ENCODE measurements around the gene ANO10.
A peak's percentile ranks its signal among the peaks of the same experiment; 100 is the strongest.

Gene ANO10

DNA sequence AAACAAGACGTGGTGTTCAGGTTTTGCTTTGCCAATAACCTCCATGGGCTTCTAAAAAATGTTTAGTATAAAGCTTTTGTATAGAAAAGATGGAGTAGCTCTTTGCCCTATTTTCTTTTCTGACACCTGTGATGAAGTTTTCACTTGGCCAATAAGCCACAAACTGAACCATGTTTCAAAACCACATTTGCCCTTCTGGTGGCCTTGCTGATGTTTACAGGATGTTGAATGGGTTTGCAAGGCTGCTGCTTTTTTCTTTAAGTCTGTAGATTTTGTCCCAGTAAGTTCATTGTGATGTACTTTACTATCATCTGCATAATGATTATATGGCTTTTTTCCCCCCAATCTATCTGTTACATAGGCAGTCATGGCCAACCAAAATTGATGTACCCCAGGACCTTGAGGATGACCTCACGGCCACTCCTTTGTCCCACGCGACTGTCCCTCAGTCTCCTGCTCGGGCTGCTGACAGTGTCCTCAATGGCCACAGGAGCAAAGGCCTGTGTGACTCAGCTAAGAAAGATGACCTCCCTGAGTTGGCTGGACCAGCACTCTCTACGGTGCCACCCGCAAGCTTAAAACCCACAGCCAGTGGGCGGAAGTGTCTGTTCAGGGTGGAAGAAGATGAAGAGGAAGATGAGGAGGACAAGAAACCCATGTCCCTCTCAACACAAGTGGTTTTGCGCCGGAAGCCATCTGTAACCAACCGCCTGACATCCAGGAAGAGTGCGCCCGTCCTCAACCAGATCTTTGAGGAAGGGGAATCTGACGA is 274.6 kb downstream of the ANO10 start:
- no peak for DNase-seq (ENCODE audit: low spot score)

DNA sequence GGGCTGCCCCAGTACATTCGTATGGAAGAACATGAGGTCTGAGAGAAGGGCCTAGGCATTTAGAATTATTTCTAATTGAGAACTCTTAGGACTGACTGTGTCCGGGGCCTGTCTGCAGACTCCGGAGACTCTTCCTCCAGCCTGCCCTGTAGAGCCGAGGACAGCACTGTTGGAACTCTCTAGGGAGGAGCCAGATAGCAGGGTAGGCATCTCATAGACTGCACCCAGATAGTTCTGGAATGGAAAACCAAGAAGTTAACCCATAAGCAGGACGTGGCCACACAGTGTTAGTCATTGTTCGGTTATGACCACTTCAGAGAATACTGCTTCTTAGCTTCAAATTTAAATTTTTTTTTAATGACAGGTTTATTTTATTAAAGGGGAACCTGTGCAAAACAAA is 275.9 kb downstream of the ANO10 start:
- DNase-seq (ENCODE audit: low spot score), result no peak

DNA sequence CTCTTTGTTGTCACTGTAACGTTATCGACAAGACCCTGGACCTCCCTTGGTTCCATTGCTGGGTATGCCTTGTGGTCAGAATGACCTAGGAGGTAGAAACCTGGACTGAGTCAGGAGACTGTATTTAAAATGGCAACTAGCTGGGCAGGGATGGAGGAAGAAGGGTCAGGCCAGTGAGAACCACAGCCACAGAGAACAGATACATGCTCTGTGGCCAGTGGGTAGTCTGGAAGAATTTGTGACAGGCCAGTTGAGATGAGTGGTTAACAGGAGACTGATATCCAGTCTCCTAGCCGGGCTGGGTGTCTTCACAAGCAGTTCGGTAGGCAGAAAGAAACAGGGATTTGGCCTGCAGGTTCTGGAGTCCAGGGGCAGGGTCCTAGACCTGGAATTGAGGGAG is 276.6 kb downstream of the ANO10 start:
- no peak for DNase-seq (ENCODE audit: low spot score)

DNA sequence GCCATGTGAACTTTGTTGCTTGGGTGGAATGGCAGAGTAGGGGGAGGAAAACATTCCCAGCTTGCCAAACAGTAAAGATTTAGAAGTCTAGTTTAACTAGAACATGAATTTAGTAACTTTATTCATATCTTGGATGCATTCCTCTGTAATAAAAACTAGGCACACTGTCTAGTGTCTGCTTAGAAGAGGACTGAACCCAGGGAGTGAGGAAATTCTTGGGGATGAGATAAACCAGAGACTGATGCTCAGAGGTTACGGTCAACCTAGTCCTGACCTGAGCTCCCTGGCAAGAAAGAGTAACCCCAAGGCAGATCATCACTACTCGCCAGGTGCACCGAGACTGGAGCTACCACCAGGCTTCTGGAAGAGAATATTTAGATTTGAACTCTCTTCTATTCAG is 277.3 kb downstream of the ANO10 start:
- DNase-seq (ENCODE audit: low spot score), result no peak

DNA sequence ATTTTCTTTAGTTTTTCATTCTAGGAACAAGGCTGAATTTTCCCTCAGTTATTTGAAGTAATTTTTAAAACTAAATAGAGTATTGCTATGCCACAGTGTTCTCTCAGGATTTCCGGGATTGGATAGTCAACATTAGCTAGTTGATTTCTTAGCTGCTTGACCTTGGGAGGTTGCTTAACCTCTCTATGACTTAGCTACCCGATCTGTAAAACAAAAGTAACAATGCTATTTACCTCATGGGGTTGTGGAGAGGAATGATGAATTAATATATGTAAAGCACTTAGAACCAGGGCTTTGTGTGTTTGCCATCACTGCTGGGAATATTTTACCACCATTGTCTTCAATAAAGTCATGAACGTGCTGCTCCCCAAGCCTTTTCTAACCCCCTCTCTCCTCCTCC is 278.0 kb downstream of the ANO10 start:
- no peak for DNase-seq (ENCODE audit: low spot score)

DNA sequence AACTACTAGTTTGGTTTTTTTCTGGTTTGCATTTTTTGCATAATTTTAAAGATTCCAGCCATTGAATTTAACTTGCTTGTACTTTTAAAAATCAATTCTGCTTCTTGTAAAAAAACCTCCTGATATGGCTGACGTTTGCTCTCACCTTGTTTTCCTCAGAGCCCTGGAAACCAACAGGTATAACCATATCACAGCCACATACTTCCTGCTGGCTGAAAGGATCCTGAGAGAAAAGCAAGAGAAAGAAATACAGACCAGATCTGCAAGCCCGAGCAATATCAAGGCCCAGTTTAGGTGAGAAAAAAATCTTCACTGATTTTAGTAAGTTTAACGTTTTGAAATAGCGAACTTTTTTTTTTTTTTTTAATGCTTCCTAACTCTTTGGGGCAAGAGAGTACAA is 278.6 kb downstream of the ANO10 start:
- no peak for DNase-seq (ENCODE audit: low spot score)

DNA sequence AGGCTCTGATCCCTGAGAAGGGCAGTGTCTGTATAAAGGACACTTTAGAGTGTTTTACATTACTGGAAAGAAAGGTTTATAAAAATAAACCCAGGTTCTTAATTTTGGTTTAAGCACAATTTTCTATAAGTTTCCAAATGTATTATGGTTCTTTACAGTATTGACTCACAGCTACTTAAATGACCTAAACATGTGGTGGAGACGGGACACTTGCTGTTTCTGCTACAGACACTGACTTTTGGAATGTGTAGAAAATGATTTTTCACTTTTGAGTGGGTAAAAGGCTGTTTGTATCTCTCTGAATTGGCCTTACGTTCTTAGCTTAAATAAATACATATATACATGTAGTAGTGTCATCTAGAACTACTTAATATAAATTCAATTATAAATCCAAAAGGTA is 280.0 kb downstream of the ANO10 start:
- no peak for DNase-seq (ENCODE audit: low spot score)

DNA sequence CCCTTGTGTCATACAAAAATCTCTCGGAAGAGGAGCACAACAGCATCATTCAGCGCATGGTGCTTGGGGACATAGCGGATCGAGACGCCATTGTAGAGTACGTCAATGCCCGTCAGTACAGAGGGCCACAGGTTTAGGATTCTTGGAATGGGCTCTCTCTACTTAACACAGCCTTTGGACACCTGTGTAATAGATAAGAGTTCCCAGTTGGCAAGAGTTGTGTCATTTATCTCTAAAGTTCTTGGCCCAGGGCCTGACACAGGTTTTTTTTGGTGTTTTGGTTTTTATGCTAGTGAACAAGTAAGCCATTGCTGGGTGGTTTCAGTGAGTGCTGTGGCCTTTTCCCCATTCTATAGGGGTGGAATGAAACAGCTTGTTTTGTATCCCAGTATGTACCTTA is 281.4 kb downstream of the ANO10 start:
- DNase-seq (ENCODE audit: low spot score), result no peak

DNA sequence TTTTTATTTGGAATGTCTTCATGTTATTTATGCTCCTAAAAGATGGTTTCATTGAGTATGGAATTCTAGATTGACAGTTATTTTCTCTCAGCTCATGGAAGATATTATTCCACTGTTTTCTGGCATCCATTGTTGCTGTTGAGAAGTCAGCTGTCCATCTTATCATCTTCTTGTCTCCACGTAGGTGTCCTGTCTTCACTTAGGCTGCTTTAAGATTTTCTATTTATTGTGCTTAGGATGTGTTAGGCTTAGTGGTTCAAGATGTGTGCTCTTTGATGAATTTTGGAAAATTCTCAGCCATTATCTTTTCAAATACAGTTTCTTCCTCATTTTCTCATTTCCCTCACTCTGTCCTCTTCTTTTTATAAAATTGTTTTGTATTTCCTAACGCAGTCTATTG is 283.5 kb downstream of the ANO10 start:
- peak; percentile 3 for DNase-seq (ENCODE audit: low spot score)

DNA sequence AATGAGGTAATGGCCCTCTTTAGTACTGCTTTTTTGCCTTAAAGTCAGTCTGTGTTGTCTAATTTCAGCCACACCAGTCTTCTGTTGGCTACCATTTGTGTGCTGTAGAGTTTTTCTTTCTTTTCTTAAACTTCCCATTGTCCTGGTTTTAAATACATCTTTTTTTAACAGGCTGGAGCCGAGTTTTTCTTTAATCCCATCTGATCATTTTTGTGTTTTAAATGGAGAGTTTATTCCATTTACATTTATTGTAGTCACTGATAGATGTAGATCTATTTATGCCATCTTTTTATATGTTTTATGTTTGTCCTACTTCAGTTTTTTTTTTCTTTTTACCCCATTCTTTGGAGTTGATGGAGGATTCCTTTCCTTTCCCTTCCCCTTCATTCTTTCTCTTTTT is 286.0 kb downstream of the ANO10 start:
- DNase-seq (ENCODE audit: low spot score), result no peak

DNA sequence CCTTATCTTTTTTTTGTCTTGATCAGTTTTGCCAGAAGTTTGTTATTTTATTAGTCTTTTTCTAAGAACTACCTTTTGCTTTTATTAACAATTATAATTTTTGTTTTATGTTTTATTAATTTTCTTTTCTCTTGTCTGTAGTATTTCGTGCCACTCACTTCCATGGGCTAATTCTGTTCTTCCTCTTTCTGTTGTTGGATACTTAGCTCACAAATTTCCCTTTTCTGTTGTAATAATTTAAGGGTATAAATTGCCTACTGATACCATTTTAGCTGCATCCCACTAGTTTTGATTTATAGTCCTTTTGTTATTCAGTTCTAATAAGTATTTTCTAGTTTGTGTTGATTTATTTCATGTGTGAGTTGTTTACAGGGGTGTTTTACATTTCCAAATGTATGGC is 286.8 kb downstream of the ANO10 start:
- DNase-seq (ENCODE audit: low spot score), result no peak

DNA sequence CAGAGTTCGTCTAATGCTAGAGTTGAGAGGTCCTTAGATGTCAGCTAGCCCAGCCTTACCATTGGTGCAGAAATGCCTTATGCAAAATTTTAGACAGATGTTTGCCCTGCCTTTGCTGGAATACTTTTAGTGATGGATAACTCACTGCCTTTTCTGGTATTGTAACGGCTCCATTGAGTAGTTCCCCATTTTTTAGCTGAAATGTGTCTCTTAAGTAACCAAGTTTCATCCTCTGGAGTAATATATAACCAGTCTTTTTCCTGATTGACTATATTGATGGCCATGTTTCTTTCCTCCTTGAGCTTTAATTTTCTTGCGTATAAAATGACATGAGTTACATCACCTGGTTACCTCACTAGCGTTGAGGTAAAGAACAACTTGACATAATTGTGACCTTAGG is 290.4 kb downstream of the ANO10 start:
- DNase-seq (ENCODE audit: low spot score), result no peak

DNA sequence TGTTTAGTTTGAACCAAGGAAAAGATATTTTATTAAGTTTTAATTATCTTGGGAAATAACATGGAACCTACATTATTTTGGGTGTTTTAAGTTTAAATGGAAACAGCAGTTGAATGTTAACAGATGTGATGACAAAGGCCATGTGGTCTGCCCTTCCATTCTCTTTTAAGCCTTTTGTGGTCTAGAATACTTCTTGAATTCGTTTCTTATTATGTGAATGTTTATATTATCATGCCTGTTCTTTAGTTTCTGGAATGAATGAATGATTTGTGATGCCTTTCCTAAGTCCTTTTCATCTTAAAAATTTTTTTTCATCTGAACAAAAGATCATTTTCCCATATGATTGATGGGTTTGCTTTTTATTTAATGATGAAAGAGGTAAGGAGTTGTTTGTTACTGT is 290.8 kb downstream of the ANO10 start:
- DNase-seq (ENCODE audit: low spot score), result no peak

DNA sequence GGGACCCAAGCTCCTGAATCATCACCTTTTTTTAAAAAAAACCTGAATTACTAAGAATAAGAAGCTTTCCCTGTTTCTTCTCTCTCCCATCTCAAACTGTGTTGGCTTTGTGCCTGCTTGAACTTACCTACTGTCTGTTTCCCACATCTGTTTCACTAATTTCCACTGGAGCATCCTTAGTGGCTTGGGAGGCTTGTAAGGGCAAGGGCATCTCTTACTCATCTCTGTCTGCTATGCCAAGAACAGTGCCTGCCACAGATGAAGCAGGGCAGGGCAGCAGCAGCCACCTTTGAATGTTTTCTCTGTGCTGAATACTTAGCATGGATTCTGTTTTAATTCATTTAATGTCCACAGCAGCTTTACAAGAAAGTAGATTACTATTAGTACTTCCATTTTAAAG is 293.2 kb downstream of the ANO10 start:
- DNase-seq (ENCODE audit: low spot score), result no peak

DNA sequence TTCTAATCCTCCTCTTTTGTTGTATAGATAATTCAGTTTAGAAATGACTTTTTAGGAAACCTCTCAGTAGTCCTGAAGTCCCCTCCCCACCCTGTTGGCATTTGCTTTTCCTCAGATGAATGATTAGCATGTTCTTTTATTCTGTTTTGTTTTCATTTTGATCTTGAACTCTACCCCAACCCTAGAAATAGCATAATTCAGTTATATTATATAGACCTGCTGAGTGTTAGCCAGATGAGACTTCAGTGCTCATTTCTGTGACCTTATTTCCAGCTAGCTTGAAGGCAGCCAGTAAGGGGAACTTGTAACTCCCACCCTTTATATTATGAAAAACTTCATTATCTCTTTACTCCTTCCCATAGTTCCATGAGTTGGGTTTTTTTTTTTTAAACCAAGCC is 294.2 kb downstream of the ANO10 start:
- no peak for DNase-seq (ENCODE audit: low spot score)

DNA sequence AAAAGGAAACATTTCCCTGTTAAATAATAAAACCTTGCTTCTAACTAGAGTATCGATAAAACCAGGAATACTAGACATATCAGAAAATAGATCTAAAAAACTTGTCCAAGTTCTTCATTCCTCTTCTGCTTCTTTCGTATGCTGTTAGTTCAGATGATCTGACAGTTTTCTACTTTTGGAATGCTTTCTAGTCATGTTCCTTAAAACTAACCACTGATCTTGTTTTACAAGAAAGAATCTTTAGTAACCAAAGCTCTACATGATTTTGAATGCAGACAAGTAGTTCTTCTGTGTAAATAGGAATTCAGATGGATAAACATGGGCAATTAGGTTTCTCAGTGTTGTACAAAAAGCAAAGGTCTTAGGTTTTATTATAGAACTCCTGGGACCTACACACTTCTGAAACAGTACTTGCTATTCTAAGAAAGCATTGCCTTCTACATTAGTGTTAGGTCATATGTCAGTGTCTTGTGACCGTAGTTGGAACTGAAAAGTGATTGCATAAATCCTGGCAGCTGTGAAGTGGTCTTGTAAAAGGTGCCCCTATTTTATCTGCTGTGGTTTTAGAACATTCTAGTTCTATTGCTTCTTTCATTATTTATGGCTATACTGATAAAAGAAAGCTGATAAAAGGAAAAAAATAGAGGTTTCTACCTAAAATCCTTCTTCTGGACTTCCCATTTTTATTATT is 294.8 kb downstream of the ANO10 start:
- no peak for DNase-seq (ENCODE audit: low spot score)

DNA sequence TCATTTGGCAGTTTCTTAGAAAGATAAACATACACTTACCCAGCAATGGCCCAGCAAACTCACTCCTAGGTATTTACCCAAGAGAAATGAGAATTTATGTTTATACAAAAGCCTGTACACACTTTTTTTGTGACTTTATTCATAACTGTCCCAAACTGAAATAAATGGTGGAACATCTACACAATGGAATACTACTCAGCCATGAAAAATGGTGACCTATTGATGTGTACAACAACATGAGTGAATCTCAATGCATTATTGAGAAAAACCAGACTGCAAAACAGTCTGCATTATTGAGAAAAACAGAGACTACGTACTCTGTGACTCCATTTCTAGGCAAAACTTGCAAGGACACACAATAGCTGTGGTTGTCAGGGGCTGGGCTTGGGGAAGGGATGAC is 298.3 kb downstream of the ANO10 start:
- DNase-seq (ENCODE audit: low spot score), result no peak

DNA sequence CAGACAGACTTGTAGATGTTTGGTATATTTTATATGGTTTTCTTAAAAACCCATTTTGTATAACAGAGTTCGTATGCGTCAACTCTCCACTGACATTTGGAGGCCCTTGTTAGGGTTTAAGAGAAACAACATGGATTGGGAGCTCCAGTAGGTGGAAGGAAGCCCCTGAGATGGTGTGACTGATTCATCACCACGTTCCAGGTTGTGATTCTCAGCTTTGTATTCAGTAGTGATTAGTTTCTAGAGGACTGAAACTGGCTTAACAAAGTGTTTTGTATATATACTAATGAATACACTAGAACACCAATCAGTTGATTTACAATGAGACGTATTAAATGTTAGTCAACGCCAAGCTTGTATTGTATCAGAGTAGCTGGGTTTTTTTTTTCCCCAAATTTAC is 301.5 kb downstream of the ANO10 start:
- DNase-seq (ENCODE audit: low spot score), result no peak

DNA sequence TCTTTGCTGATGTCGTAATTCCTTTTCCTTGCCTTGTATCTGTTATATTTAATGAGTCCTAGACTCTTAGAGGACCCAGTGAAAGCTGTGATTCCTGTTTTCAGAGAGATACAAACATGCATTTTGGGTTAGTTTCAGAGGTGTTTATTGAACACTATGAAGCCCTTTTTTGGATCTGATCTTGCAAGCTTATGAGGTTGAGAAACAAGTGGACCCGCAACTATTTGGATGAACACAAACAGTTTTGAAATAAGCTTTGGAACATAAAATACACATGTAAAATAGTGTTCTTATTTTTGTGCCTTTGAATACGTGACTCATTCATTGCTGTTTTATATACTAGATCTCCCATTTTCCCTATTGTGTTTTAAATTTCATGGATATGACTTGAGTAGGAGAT is 302.0 kb downstream of the ANO10 start:
- DNase-seq (ENCODE audit: low spot score), result no peak

DNA sequence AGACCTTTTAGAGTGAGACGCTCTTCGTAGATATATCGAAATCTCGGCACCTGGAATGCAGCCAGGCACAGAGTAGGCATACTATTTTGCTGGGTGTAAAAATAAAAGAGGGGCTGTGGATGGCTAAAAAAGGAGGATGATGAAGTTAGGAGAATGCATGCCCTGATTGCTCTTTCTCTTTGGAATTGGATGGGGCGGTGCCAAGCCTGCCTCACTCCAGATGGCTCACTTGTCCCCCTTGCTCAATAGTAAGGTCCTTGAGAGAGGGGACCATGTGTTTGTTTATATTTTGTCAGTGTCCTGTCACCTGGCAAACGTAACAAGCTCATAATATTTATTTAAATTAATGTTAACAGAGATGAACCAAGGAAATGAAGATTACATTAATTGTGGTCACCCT is 302.4 kb downstream of the ANO10 start:
- DNase-seq (ENCODE audit: low spot score), result no peak

DNA sequence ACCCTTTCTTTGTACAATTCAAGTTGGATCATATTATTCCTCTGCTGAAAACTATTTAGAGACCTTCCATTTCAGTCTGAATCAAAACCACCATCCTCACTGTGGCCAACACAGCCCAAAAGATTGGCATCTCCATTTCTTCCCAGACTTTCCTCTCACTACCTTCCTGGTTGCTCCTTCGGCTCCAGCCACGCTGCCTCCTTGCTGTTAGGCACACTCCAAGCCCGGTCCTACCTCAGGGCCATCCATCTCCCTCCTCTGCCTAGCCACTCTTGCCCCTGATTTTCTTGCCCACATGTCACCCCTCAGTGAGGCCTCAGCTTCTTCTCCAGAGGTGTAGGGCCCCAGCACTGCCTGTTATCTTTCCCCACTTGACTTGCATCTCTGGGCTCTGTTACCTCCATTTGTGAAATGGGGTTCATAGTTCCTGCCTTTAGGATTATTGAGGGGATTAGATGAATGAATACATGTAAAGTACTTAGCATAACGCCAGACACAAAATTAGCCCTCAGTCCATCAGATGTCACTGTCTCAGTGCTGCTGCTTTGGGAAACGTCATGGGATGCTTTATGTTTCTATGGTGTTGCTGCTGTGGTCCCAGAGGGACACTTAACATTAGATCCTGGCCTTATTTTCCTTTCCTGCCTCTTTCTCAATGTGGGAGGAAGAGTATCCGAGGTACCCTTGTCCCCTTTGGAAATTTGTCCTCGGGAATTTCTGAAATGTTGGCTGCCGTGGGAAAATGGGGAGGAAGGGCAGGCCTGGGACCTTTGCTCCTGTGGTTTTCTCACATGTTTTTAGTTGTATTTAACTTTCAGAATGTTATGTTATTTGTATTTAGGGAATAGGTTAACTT is 304.1 kb downstream of the ANO10 start:
- no peak for DNase-seq (ENCODE audit: low spot score)

DNA sequence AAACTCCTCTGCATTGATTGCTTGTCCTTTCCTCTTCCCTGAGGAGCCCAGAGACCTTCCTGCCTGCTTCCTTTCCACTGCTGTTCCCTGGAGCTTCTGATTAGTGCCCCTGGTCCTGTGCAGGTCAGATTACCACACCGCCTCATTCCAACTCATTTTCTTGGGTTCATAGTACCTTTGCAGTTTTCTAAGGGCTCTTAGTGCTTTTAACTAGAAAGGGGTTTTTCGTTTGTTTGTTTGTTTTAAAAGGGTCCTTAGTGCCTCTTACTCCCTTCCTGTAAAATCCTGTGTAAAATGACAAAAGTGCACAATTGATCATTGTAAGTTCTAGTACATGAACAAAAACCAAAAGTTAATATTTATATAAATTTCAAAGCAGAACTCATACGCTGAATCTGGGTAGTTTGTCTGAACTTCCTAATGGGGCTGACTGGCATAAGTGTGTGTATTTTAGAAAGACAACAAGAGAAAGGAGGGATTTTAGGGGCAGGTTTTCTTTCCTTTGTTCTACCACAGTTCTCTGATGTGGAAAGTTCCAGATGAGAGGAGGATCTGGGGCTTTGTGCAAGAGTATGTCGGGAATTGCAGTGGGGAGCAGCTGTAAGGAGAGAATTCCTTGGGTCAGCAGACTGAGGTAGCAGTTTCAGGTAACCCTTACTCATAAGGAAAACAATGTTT is 304.9 kb downstream of the ANO10 start:
- no peak for DNase-seq (ENCODE audit: low spot score)
